ENCODE measurements around the gene DPH6.

DNA sequence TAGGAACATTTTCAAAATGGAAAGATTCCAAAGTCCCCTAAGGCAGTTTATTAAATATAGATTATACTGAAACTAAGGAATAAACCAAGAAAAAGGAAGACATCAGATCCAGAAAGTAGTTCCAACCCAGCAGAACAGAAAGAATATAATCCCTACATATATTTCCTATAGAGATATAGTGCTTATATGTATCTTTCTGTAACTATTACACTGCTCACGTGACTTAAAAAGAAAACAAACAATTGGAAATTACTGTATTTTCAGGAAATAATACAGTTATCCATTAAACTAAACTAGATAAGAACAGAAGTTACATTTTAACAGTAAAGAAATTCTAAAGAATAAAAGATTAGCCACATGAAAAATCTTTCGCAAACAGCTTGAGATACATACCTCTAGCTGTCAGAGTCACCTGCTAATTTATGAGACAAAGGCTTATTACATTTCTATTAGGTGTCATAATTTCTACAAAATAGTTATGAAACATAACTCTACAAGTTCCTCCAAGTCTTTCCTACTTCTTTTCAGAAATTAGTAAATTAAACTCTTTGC lies 10.5 kb downstream of the DPH6 start:
- TF ChIP-seq, protein P1, sequence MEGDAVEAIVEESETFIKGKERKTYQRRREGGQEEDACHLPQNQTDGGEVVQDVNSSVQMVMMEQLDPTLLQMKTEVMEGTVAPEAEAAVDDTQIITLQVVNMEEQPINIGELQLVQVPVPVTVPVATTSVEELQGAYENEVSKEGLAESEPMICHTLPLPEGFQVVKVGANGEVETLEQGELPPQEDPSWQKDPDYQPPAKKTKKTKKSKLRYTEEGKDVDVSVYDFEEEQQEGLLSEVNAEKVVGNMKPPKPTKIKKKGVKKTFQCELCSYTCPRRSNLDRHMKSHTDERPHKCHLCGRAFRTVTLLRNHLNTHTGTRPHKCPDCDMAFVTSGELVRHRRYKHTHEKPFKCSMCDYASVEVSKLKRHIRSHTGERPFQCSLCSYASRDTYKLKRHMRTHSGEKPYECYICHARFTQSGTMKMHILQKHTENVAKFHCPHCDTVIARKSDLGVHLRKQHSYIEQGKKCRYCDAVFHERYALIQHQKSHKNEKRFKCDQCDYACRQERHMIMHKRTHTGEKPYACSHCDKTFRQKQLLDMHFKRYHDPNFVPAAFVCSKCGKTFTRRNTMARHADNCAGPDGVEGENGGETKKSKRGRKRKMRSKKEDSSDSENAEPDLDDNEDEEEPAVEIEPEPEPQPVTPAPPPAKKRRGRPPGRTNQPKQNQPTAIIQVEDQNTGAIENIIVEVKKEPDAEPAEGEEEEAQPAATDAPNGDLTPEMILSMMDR (IDR thresholded peaks at IDR 0.05): no peak
- TF ChIP-seq POLR2A (IDR thresholded peaks at IDR 0.05): no peak
- TF ChIP-seq POLR2AphosphoS5 (IDR thresholded peaks at IDR 0.05): no peak
- TF ChIP-seq EP300 (IDR thresholded peaks at IDR 0.05): no peak
